Neuronal stem cell (in vitro differentiated cells): ENCODE results near the gene DRAM1.

Source experiments
- DNase-seq: peaks from one replicate; pipeline ENCODE4 v3.0.0-alpha.2; 2013; ENCODE audit warnings: low spot score
- H2AFZ ChIP-seq: one replicate; pipeline ENCODE4 v1.6.1; 2013; ENCODE audit warnings: mild to moderate bottlenecking, low read length, inconsistent platforms
- H2AK5ac ChIP-seq: 2 replicates; pipeline ENCODE4 v1.6.1; 2013; ENCODE audit warnings: low read depth, mild to moderate bottlenecking, inconsistent platforms, low read length, moderate library complexity, mixed read lengths
- H2BK120ac ChIP-seq: 2 replicates; pipeline ENCODE4 v1.6.1; 2013; ENCODE audit warnings: low read depth, mild to moderate bottlenecking, inconsistent platforms, low read length, moderate library complexity, mixed read lengths
- H2BK12ac ChIP-seq: one replicate; pipeline ENCODE4 v1.6.1; 2013; ENCODE audit warnings: low read length, inconsistent platforms
- H2BK15ac ChIP-seq: 2 replicates; pipeline ENCODE4 v1.6.1; 2013; ENCODE audit warnings: mild to moderate bottlenecking, low read length, inconsistent platforms, mixed read lengths
- H2BK5ac ChIP-seq: one replicate; pipeline ENCODE4 v1.6.1; 2013; ENCODE audit warnings: inconsistent platforms, mild to moderate bottlenecking, low read length, moderate library complexity
- H3K14ac ChIP-seq: one replicate; pipeline ENCODE4 v1.6.1; 2013; ENCODE audit warnings: low read length, inconsistent platforms
- H3K18ac ChIP-seq: 2 replicates; pipeline ENCODE4 v1.6.1; 2013; ENCODE audit warnings: low read length, inconsistent platforms
- H3K23ac ChIP-seq: 2 replicates; pipeline ENCODE4 v1.6.1; 2013; ENCODE audit warnings: low read depth, mild to moderate bottlenecking, mixed read lengths, low read length, inconsistent platforms; ENCODE audit not compliant: poor library complexity
- H3K27ac ChIP-seq: replicated peaks from 3 replicates; pipeline ENCODE4 v1.5.1; 2013; ENCODE audit warnings: low read length, inconsistent platforms
- H3K27me3 ChIP-seq, 3 experiments: 2 replicates each; pipeline ENCODE4 v1.6.1; 2013; ENCODE audit warnings: low read length in 3 of 3, mild to moderate bottlenecking in 2 of 3, inconsistent platforms in 1 of 3, low read depth in 1 of 3, mixed read lengths in 1 of 3, moderate library complexity in 1 of 3; ENCODE audit not compliant: control insufficient read depth in 3 of 3, insufficient read depth in 3 of 3
- H3K36me3 ChIP-seq, 2 donors: replicated peaks in 1 of 2; 2 replicates each; pipeline ENCODE4 v1.6.1; 2013; ENCODE audit warnings: low read length in 2 of 2; ENCODE audit not compliant: control insufficient read depth in 2 of 2, insufficient read depth in 2 of 2
- H3K4ac ChIP-seq: 2 replicates; pipeline ENCODE4 v1.6.1; 2013; ENCODE audit warnings: inconsistent platforms, mild to moderate bottlenecking, low read length, moderate library complexity
- H3K4me1 ChIP-seq, 2 donors: 1 replicate in 1 of 2; 2 replicates in 1 of 2; pipeline ENCODE4 v1.6.1; 2013; ENCODE audit warnings: low read length in 2 of 2, low read depth in 1 of 2; ENCODE audit not compliant: control insufficient read depth in 2 of 2, insufficient read depth in 1 of 2
- H3K4me2 ChIP-seq: one replicate; pipeline ENCODE4 v1.6.1; 2013; ENCODE audit warnings: mild to moderate bottlenecking, low read length, inconsistent platforms; ENCODE audit not compliant: insufficient read depth, poor library complexity, severe bottlenecking
- H3K4me3 ChIP-seq, 2 donors: 2 replicates each; pipeline ENCODE4 v1.5.1; 2013; ENCODE audit warnings: low read length in 2 of 2, mild to moderate bottlenecking in 2 of 2, inconsistent platforms in 1 of 2, moderate library complexity in 1 of 2
- H3K79me1 ChIP-seq: one replicate; pipeline ENCODE4 v1.6.1; 2013; ENCODE audit warnings: low read depth, mild to moderate bottlenecking, inconsistent platforms, low read length, moderate library complexity
- H3K9ac ChIP-seq: one replicate; pipeline ENCODE4 v1.6.1; 2013; ENCODE audit warnings: mild to moderate bottlenecking, low read depth, low read length, inconsistent platforms; ENCODE audit not compliant: poor library complexity
- H3K9me3 ChIP-seq, 2 donors: replicated peaks in 1 of 2; 2 replicates each; pipeline versions ENCODE3 to v1.6.1; 2013; ENCODE audit warnings: low read length in 2 of 2, mild to moderate bottlenecking in 2 of 2, inconsistent platforms in 1 of 2, low read depth in 1 of 2, mixed read lengths in 1 of 2, moderate library complexity in 1 of 2; ENCODE audit not compliant: control insufficient read depth in 2 of 2, insufficient read depth in 1 of 2
- H4K8ac ChIP-seq: one replicate; pipeline ENCODE4 v1.6.1; 2013; ENCODE audit warnings: low read depth, mild to moderate bottlenecking, inconsistent platforms, low read length, moderate library complexity
- H4K91ac ChIP-seq: one replicate; pipeline ENCODE4 v1.6.1; 2013; ENCODE audit warnings: low read length, low read depth, mild to moderate bottlenecking, inconsistent platforms; ENCODE audit not compliant: poor library complexity
- WGBS, 2 donors: extraction: QIAGEN DNeasy Blood & Tissue Kit; methylation state at CpG; one replicate each; pipeline ENCODE4 v1.1.7; 2013; ENCODE audit warnings: missing lambda C conversion rate in 2 of 2, mixed read lengths in 1 of 2; ENCODE audit not compliant: insufficient read length in 2 of 2, insufficient replicate concordance in 1 of 2; ENCODE audit errors: extremely low coverage in 2 of 2; 5-methylcytosine and 5-hydroxymethylcytosine counted together

Gene DRAM1

DNA sequence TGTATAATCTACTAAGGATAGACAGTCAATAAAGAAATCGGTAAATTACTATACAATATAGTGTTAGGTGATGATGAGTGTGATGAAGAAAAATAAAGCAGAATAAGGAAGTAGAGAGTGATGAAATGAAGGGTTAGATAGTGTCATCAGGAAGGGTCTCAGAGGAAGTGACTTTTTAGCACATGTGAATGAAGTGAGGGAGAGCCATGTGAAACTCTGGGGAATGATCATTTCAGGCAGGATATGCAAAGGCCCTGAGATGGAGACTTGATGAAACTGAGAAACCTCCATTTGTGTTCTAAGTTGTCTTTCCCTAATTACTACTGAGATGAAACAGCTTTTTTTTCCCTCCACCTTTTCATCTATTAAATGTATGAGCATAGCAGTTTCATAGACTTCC, 27.2 kb upstream of the DRAM1 start:
- Histone ChIP-seq H3K27me3 (no peaks in the 10 kb centered on the region), H3K4ac (no peak overlapping the region), H2AFZ (no peak overlapping the region), H2BK15ac (no peak overlapping the region), H3K14ac (no peak overlapping the region), H3K27ac (no peak overlapping the region), H3K23ac (no peak overlapping the region), H3K79me1 (no peaks in the 10 kb centered on the region), H2BK5ac (no peak overlapping the region), H3K9me3 (no peaks in the 10 kb centered on the region), H4K8ac (no peak overlapping the region), H3K9ac (no peak overlapping the region), H3K4me2 (no peak overlapping the region), H3K36me3 (no peaks in the 10 kb centered on the region), H3K4me1 (no peaks in the 10 kb centered on the region), H2BK12ac (no peak overlapping the region), H3K4me3 (no peak overlapping the region), H3K18ac (no peak overlapping the region), H2AK5ac (no peak overlapping the region), H4K91ac (no peak overlapping the region), H2BK120ac (no peak overlapping the region)
- no peak for DNase-seq
- WGBS, 2 donors = no CpG with 5 or more reads among the region's 1 CpG

DNA sequence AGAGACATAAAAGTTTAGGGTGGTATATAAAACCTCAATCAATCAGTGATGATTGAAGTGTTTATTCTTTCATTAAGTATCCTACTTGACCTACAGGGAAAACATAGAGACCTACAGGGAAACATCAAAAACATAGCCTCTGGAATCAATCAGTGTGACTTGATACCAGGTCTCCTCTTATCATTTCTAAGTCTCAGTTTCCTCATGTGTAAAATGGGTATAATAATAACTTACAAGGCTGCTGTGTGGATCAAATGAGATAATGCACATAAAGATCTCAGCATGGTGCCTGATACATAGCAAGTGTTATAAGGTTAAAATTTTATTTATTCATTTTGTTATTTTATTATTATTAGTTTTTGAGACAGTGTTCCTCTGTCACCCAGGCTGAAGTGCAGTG, 24.4 kb upstream of the DRAM1 start:
- Histone ChIP-seq H3K4me3 (no peak overlapping the region), H3K9me3 (no peaks in the 10 kb centered on the region), H3K36me3 (no peaks in the 10 kb centered on the region), H3K9ac (no peak overlapping the region), H3K14ac (no peak overlapping the region), H2BK120ac (no peak overlapping the region), H3K4me2 (no peak overlapping the region), H4K91ac (no peak overlapping the region), H3K4me1 (no peaks in the 10 kb centered on the region), H2BK15ac (no peak overlapping the region), H3K4ac (no peak overlapping the region), H3K79me1 (no peaks in the 10 kb centered on the region), H2BK12ac (no peak overlapping the region), H3K27me3 (no peaks in the 10 kb centered on the region), H2AFZ (no peak overlapping the region), H2AK5ac (no peak overlapping the region), H3K23ac (no peak overlapping the region), H3K18ac (no peak overlapping the region), H4K8ac (no peak overlapping the region), H3K27ac (no peak overlapping the region), H2BK5ac (no peak overlapping the region)
- no peak for DNase-seq

DNA sequence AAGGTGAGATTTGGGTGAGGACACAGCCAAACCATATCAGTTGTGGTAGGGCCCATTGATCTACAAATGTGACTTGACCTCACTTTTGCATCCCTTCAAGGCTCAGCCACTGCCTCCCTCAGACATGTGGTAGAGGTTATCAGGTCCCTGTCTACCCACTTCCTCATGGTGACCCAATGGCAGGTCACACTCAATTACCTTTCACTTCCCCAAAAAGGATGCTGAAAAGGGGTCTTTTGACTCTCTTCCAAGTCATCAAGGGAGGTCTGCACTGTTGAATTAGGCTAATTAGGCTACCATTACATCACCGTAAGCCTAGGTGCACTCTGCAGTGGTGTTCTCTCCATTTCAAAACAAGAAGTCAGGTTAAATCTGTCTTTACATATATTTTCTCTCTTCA, 22.6 kb upstream of the DRAM1 start:
- no CpG with 5 or more reads among the region's 1 CpG for WGBS, 2 donors
- Histone ChIP-seq H2BK120ac (no peak overlapping the region), H3K18ac (no peak overlapping the region), H2AK5ac (no peak overlapping the region), H3K27me3 (no peaks in the 10 kb centered on the region), H3K4ac (no peak overlapping the region), H3K4me3 (no peak overlapping the region), H4K91ac (no peak overlapping the region), H3K14ac (no peak overlapping the region), H3K36me3 (no peaks in the 10 kb centered on the region), H2BK5ac (no peak overlapping the region), H3K23ac (no peak overlapping the region), H3K27ac (no peak overlapping the region), H2BK12ac (no peak overlapping the region), H4K8ac (no peak overlapping the region), H3K9ac (no peak overlapping the region), H3K4me2 (no peak overlapping the region), H2BK15ac (no peak overlapping the region), H3K9me3 (no peaks in the 10 kb centered on the region), H2AFZ (peak overlapping the region; percentile 71), H3K4me1 (no peaks in the 10 kb centered on the region), H3K79me1 (no peaks in the 10 kb centered on the region)
- no peak for DNase-seq

DNA sequence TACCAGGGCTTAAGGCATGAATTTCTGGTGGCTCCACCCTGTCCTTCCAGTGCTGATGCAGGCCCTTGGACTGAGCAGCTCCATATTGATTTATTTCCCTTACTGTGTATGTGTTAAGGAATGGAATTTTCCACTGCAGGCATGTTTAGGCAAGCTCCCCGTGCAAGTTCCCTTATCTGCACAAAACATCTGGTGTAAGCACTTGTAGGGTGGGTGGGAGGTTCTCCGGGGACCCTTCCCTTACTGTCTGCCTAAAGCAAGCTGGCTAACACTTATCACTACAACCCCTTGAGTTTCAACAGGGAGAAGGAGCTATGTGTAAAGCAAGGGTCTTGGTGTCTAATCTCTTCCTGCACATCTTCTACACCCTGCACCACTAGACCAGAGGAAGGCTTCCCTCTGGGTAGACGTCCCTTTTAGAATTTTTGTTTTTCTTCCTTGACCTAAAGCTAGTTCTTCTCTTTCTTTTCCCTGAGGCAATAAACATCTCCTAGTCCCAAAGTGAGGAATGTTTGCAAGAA, 22.0 kb upstream of the DRAM1 start:
- no peaks in the 10 kb centered on the region for H3K4me1 ChIP-seq
- H2AFZ ChIP-seq = peak overlapping the region; percentile 71
- no peak overlapping the region for H3K23ac ChIP-seq
- H2BK120ac ChIP-seq = no peak overlapping the region
- no peak overlapping the region for H3K4ac ChIP-seq
- H2AK5ac ChIP-seq = no peak overlapping the region
- H3K27me3 ChIP-seq = no peaks in the 10 kb centered on the region
- no peaks in the 10 kb centered on the region for H3K36me3 ChIP-seq
- DNase-seq = no peak
- H2BK15ac ChIP-seq = no peak overlapping the region
- no peaks in the 10 kb centered on the region for H3K79me1 ChIP-seq
- no peak overlapping the region for H3K9ac ChIP-seq
- no peak overlapping the region for H3K27ac ChIP-seq
- H2BK12ac ChIP-seq = no peak overlapping the region
- no peak overlapping the region for H3K4me3 ChIP-seq
- no peaks in the 10 kb centered on the region for H3K9me3 ChIP-seq
- H2BK5ac ChIP-seq = no peak overlapping the region
- no peak overlapping the region for H4K8ac ChIP-seq
- no peak overlapping the region for H3K4me2 ChIP-seq
- no peak overlapping the region for H4K91ac ChIP-seq
- H3K14ac ChIP-seq = no peak overlapping the region
- no CpG with 5 or more reads among the region's 3 CpGs for WGBS, 2 donors
- no peak overlapping the region for H3K18ac ChIP-seq
